IPS DF 19.7 (cell line): Measurements from ENCODE around the gene CELF5.

Source experiments
- DNase-seq: peaks from one replicate; pipeline ENCODE4 v3.0.0-alpha.2; 2013; ENCODE audit warnings: low read depth, low spot score

CELF5 gene

GRCh38 chr19:3343619-3344502 lies 119.4 kb downstream of the CELF5 start:
- no peak for DNase-seq

GRCh38 chr19:3344608-3345598 lies 120.4 kb downstream of the CELF5 start:
- DNase-seq = no peak

- no peak for DNase-seq
Observed at GRCh38 chr19:3345850-3346460, 121.5 kb downstream of the CELF5 start.
